ENCODE data around the gene CACNA1F. TPM values are rescaled to one million over a fixed set of nuclear protein-coding genes. Genes with fewer than 3 reads are reported as not detected.

Gene CACNA1F
- total and polyA plus RNA-seq, 9 donors, result 0.01 to 0.09 (median 0.04) TPM; not detected in 4

- no peak overlapping the region for H3K27ac ChIP-seq (ENCODE audit: low read length)
- no peak overlapping the region for H3K4me3 ChIP-seq (ENCODE audit: low read length)
- H3K36me3 ChIP-seq (ENCODE audit: control insufficient read depth, insufficient read depth, low read length), result peaks cover 7% of the 10 kb centered on the region
- H3K27me3 ChIP-seq (ENCODE audit: control insufficient read depth, insufficient read depth, low read length), result no peaks in the 10 kb centered on the region
- DNase-seq, result no peak
- H3K4me1 ChIP-seq (ENCODE audit: control insufficient read depth, insufficient read depth, low read length), result no peaks in the 10 kb centered on the region
- no peaks in the 10 kb centered on the region for H3K9me3 ChIP-seq (replicated peaks; ENCODE audit: control insufficient read depth, low read depth, low read length)
- 86% methylated on average over 26 of the region's 28 CpGs for WGBS (ENCODE audit: insufficient coverage)
Measured at GRCh38 chrX:49247916-49248811, 15.0 kb upstream of the CACNA1F start.

GRCh38 chrX:49247346-49247745 lies 14.2 kb upstream of the CACNA1F start:
- Histone ChIP-seq H3K36me3 (ENCODE audit: control insufficient read depth, insufficient read depth, low read length) (peaks cover 11% of the 10 kb centered on the region), H3K9me3 (replicated peaks; ENCODE audit: control insufficient read depth, low read depth, low read length) (no peaks in the 10 kb centered on the region), H3K27me3 (ENCODE audit: control insufficient read depth, insufficient read depth, low read length) (no peaks in the 10 kb centered on the region), H3K4me3 (ENCODE audit: low read length) (no peak overlapping the region), H3K4me1 (ENCODE audit: control insufficient read depth, insufficient read depth, low read length) (no peaks in the 10 kb centered on the region), H3K27ac (ENCODE audit: low read length) (no peak overlapping the region)
- DNase-seq, result no peak
- WGBS (ENCODE audit: insufficient coverage), result 86% methylated on average over 10 of the region's 11 CpGs

GRCh38 chrX:49246541-49246940 lies 13.4 kb upstream of the CACNA1F start:
- no peak overlapping the region for H3K27ac ChIP-seq (ENCODE audit: low read length)
- WGBS (ENCODE audit: insufficient coverage), result 76% methylated on average over 7 of the region's 10 CpGs
- peaks cover 11% of the 10 kb centered on the region for H3K36me3 ChIP-seq (ENCODE audit: control insufficient read depth, insufficient read depth, low read length)
- H3K4me1 ChIP-seq (ENCODE audit: control insufficient read depth, insufficient read depth, low read length), result no peaks in the 10 kb centered on the region
- no peak for DNase-seq
- no peak overlapping the region for H3K4me3 ChIP-seq (ENCODE audit: low read length)
- no peaks in the 10 kb centered on the region for H3K27me3 ChIP-seq (ENCODE audit: control insufficient read depth, insufficient read depth, low read length)
- H3K9me3 ChIP-seq (replicated peaks; ENCODE audit: control insufficient read depth, low read depth, low read length), result no peaks in the 10 kb centered on the region

- DNase-seq, result no peak
- WGBS (ENCODE audit: insufficient coverage), result 100% methylated on average over 1 of the region's 2 CpGs
- H3K27ac ChIP-seq (ENCODE audit: low read length), result no peak overlapping the region
- no peaks in the 10 kb centered on the region for H3K9me3 ChIP-seq (replicated peaks; ENCODE audit: control insufficient read depth, low read depth, low read length)
- peaks cover 10% of the 10 kb centered on the region for H3K36me3 ChIP-seq (ENCODE audit: control insufficient read depth, insufficient read depth, low read length)
- H3K27me3 ChIP-seq (ENCODE audit: control insufficient read depth, insufficient read depth, low read length), result no peaks in the 10 kb centered on the region
- no peaks in the 10 kb centered on the region for H3K4me1 ChIP-seq (ENCODE audit: control insufficient read depth, insufficient read depth, low read length)
- no peak overlapping the region for H3K4me3 ChIP-seq (ENCODE audit: low read length)
Measured at GRCh38 chrX:49244207-49244606, 11.1 kb upstream of the CACNA1F start.

- 89% methylated on average over 11 of the region's 12 CpGs for WGBS (ENCODE audit: insufficient coverage)
- Histone ChIP-seq H3K27me3 (ENCODE audit: control insufficient read depth, insufficient read depth, low read length) (no peaks in the 10 kb centered on the region), H3K9me3 (replicated peaks; ENCODE audit: control insufficient read depth, low read depth, low read length) (no peaks in the 10 kb centered on the region), H3K27ac (ENCODE audit: low read length) (no peak overlapping the region), H3K4me1 (ENCODE audit: control insufficient read depth, insufficient read depth, low read length) (no peaks in the 10 kb centered on the region), H3K4me3 (ENCODE audit: low read length) (no peak overlapping the region), H3K36me3 (ENCODE audit: control insufficient read depth, insufficient read depth, low read length) (peaks cover 9% of the 10 kb centered on the region)
- DNase-seq, result no peak
Measured at GRCh38 chrX:49243166-49243565, 10.0 kb upstream of the CACNA1F start.

GRCh38 chrX:49242545-49243066 lies 9.5 kb upstream of the CACNA1F start:
- H3K36me3 ChIP-seq (ENCODE audit: control insufficient read depth, insufficient read depth, low read length), result peaks cover 9% of the 10 kb centered on the region
- H3K27me3 ChIP-seq (ENCODE audit: control insufficient read depth, insufficient read depth, low read length), result no peaks in the 10 kb centered on the region
- H3K9me3 ChIP-seq (replicated peaks; ENCODE audit: control insufficient read depth, low read depth, low read length), result no peaks in the 10 kb centered on the region
- H3K4me3 ChIP-seq (ENCODE audit: low read length), result no peak overlapping the region
- 89% methylated on average over 6 of the region's 12 CpGs for WGBS (ENCODE audit: insufficient coverage)
- DNase-seq, result no peak
- no peak overlapping the region for H3K27ac ChIP-seq (ENCODE audit: low read length)
- H3K4me1 ChIP-seq (ENCODE audit: control insufficient read depth, insufficient read depth, low read length), result no peaks in the 10 kb centered on the region

- no peak for DNase-seq
- no peak overlapping the region for H3K4me3 ChIP-seq (ENCODE audit: low read length)
- WGBS (ENCODE audit: insufficient coverage), result 68% methylated on average over 5 of the region's 7 CpGs
- peaks cover 2% of the 10 kb centered on the region for H3K4me1 ChIP-seq (ENCODE audit: control insufficient read depth, insufficient read depth, low read length)
- H3K9me3 ChIP-seq (replicated peaks; ENCODE audit: control insufficient read depth, low read depth, low read length), result no peaks in the 10 kb centered on the region
- peaks cover 2% of the 10 kb centered on the region for H3K27me3 ChIP-seq (ENCODE audit: control insufficient read depth, insufficient read depth, low read length)
- no peak overlapping the region for H3K27ac ChIP-seq (ENCODE audit: low read length)
- peaks cover 4% of the 10 kb centered on the region for H3K36me3 ChIP-seq (ENCODE audit: control insufficient read depth, insufficient read depth, low read length)
Measured at GRCh38 chrX:49238735-49239134, 5.6 kb upstream of the CACNA1F start.

- H3K36me3 ChIP-seq (ENCODE audit: control insufficient read depth, insufficient read depth, low read length), result no peaks in the 10 kb centered on the region
- peaks cover 2% of the 10 kb centered on the region for H3K27me3 ChIP-seq (ENCODE audit: control insufficient read depth, insufficient read depth, low read length)
- 83% methylated on average over 9 of the region's 9 CpGs for WGBS (ENCODE audit: insufficient coverage)
- H3K9me3 ChIP-seq (replicated peaks; ENCODE audit: control insufficient read depth, low read depth, low read length), result no peaks in the 10 kb centered on the region
- H3K4me3 ChIP-seq (ENCODE audit: low read length), result no peak overlapping the region
- no peak for DNase-seq
- no peak overlapping the region for H3K27ac ChIP-seq (ENCODE audit: low read length)
- H3K4me1 ChIP-seq (ENCODE audit: control insufficient read depth, insufficient read depth, low read length), result peaks cover 2% of the 10 kb centered on the region
Measured at GRCh38 chrX:49237060-49237459, 3.9 kb upstream of the CACNA1F start.

- Histone ChIP-seq H3K36me3 (ENCODE audit: control insufficient read depth, insufficient read depth, low read length) (no peaks in the 10 kb centered on the region), H3K27me3 (ENCODE audit: control insufficient read depth, insufficient read depth, low read length) (peaks cover 11% of the 10 kb centered on the region), H3K27ac (ENCODE audit: low read length) (no peak overlapping the region), H3K4me3 (ENCODE audit: low read length) (no peak overlapping the region), H3K4me1 (ENCODE audit: control insufficient read depth, insufficient read depth, low read length) (peaks cover 7% of the 10 kb centered on the region), H3K9me3 (replicated peaks; ENCODE audit: control insufficient read depth, low read depth, low read length) (no peaks in the 10 kb centered on the region)
- DNase-seq, result no peak
- WGBS (ENCODE audit: insufficient coverage), result 53% methylated on average over 45 of the region's 56 CpGs
Measured at GRCh38 chrX:49233887-49234555, 881 bp upstream of the CACNA1F start.

GRCh38 chrX:49232525-49232924 lies 615 bp downstream of the CACNA1F start:
- no peak for DNase-seq
- H3K9me3 ChIP-seq (replicated peaks; ENCODE audit: control insufficient read depth, low read depth, low read length), result no peaks in the 10 kb centered on the region
- WGBS (ENCODE audit: insufficient coverage), result 92% methylated on average over 1 of the region's 2 CpGs
- peaks cover 7% of the 10 kb centered on the region for H3K4me1 ChIP-seq (ENCODE audit: control insufficient read depth, insufficient read depth, low read length)
- peaks cover 11% of the 10 kb centered on the region for H3K27me3 ChIP-seq (ENCODE audit: control insufficient read depth, insufficient read depth, low read length)
- no peaks in the 10 kb centered on the region for H3K36me3 ChIP-seq (ENCODE audit: control insufficient read depth, insufficient read depth, low read length)
- no peak overlapping the region for H3K27ac ChIP-seq (ENCODE audit: low read length)
- no peak overlapping the region for H3K4me3 ChIP-seq (ENCODE audit: low read length)

Measured in muscle of leg (tissue), 11 donors.